RWPE2 (cell line): ENCODE data around the gene GLCE.
"Not testable (repeated sequence)": the region's sequence is repeated elsewhere in the genome, so short reads cannot be mapped to it uniquely, and the experiment has no call there.

Experiments used
- ATAC-seq: fragments of 200-7000 bp; cut with Tn5 transposase; 3 replicates; pipeline ENCODE4 v1.9.1; 2021; ENCODE audit warnings: low read depth
- DNase-seq: peaks from one replicate; pipeline ENCODE4 v3.0.0-alpha.2; 2020; ENCODE audit warnings: low spot score
- H3K27ac ChIP-seq: fragments of 450-650 bp; 2 replicates; pipeline ENCODE4 v1.5.1; 2017; ENCODE audit warnings: mild to moderate bottlenecking; ENCODE audit not compliant: poor library complexity, severe bottlenecking
- H3K27me3 ChIP-seq: fragments of 250-450 bp; sonication (Bioruptor Pico); 2 replicates; pipeline ENCODE4 v1.5.1; 2021; ENCODE audit warnings: mild to moderate bottlenecking, moderate library complexity; ENCODE audit not compliant: insufficient read depth, poor library complexity, severe bottlenecking
- H3K36me3 ChIP-seq: fragments of 250-450 bp; sonication (Bioruptor Pico); 2 replicates; pipeline ENCODE4 v1.5.1; 2020; ENCODE audit warnings: low read depth, mild to moderate bottlenecking, moderate library complexity
- H3K4me1 ChIP-seq: fragments of 250-450 bp; sonication (Bioruptor Pico); 2 replicates; pipeline ENCODE4 v1.5.1; 2021; ENCODE audit warnings: mild to moderate bottlenecking, moderate library complexity; ENCODE audit not compliant: insufficient read depth, poor library complexity, severe bottlenecking
- H3K4me3 ChIP-seq: fragments of 250-450 bp; sonication (Bioruptor Pico); 2 replicates; pipeline ENCODE4 v1.5.1; 2021; ENCODE audit warnings: mild to moderate bottlenecking, moderate library complexity; ENCODE audit not compliant: severe bottlenecking
- H3K9me3 ChIP-seq: fragments of 250-450 bp; sonication (Bioruptor Pico); 2 replicates; pipeline ENCODE4 v1.5.1; 2021; ENCODE audit warnings: mild to moderate bottlenecking, moderate library complexity; ENCODE audit not compliant: severe bottlenecking
- TF ChIP-seq, protein P1 (sequence below): fragments of 450-650 bp; IDR thresholded peaks from one replicate; pipeline ENCODE4 v1.5.1; 2017; ENCODE audit warnings: mild to moderate bottlenecking, moderate library complexity; ENCODE audit not compliant: poor library complexity, severe bottlenecking

The GLCE gene

DNA sequence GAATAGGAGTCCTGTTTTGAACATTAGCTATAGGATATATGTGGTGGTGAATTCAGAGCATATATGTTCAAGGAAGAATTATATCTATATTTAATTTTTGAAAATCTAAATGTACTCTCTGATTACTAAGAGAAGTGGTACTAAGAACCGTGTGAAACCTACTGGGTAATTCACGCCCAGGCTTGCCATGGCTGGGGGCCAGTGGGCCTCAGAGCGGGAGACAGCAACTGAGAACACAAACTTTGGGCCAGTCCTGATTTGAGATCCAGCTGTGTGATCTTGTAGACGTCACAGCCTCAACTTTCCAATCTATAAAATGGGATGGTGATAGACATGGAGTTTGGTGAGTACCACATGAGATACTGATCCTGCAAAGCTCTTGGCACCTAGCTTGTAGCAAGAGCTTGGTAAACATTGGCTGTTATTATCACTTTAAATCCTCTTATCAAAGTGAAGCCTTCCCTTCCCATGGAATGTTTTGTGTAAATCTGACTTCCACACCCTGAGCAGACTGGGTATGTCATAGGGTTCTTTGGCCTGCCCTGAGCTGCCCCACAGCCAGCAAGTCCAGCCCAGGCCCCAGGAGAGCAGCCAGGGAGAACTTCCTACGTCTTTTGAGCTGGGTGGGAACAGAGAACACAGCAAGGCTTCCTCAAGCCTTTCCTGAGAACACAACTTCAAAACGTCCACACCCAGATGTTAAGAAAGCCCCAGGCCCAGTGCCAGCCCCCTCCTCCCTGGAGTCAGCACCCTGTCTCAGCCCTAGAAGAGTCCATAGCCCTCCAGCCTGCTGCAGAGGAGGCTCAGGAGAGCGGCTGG is 130.1 kb downstream of the GLCE start:
- H3K9me3 ChIP-seq, result no peaks in the 10 kb centered on the region
- H3K27me3 ChIP-seq, result no peaks in the 10 kb centered on the region
- no peaks in the 10 kb centered on the region for H3K36me3 ChIP-seq
- ATAC-seq (no peak), DNase-seq (peak; percentile 47)
- H3K27ac ChIP-seq, result no peak overlapping the region
- peaks cover 14% of the 10 kb centered on the region for H3K4me1 ChIP-seq
- TF ChIP-seq, protein P1, sequence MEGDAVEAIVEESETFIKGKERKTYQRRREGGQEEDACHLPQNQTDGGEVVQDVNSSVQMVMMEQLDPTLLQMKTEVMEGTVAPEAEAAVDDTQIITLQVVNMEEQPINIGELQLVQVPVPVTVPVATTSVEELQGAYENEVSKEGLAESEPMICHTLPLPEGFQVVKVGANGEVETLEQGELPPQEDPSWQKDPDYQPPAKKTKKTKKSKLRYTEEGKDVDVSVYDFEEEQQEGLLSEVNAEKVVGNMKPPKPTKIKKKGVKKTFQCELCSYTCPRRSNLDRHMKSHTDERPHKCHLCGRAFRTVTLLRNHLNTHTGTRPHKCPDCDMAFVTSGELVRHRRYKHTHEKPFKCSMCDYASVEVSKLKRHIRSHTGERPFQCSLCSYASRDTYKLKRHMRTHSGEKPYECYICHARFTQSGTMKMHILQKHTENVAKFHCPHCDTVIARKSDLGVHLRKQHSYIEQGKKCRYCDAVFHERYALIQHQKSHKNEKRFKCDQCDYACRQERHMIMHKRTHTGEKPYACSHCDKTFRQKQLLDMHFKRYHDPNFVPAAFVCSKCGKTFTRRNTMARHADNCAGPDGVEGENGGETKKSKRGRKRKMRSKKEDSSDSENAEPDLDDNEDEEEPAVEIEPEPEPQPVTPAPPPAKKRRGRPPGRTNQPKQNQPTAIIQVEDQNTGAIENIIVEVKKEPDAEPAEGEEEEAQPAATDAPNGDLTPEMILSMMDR, result no peak
- no peak overlapping the region for H3K4me3 ChIP-seq

DNA sequence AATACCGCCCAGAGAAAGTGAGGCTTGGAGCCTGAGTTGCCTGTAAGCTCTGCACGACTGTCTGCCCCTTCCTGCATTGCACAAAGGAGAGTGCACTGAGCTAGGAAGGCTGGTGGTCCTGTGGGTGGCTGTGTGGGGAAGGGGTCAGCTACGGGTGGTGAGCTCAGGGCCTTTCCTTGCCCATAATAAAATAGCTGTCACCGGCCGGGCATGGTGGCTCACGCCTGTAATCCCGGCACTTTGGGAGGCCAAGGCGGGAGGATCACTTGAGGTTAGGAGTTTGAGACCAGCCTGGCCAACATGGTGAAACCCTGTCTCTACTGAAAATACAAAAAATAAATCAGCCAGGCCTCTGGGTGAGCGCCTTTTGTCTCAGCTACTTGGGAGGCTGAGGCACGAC is 131.2 kb downstream of the GLCE start:
- ATAC-seq, H3K4me3 ChIP-seq, H3K27me3 ChIP-seq, H3K36me3 ChIP-seq, H3K27ac ChIP-seq, H3K9me3 ChIP-seq: not testable (repeated sequence)
- peak; percentile 43 for DNase-seq
- peaks cover 14% of the 10 kb centered on the region for H3K4me1 ChIP-seq

DNA sequence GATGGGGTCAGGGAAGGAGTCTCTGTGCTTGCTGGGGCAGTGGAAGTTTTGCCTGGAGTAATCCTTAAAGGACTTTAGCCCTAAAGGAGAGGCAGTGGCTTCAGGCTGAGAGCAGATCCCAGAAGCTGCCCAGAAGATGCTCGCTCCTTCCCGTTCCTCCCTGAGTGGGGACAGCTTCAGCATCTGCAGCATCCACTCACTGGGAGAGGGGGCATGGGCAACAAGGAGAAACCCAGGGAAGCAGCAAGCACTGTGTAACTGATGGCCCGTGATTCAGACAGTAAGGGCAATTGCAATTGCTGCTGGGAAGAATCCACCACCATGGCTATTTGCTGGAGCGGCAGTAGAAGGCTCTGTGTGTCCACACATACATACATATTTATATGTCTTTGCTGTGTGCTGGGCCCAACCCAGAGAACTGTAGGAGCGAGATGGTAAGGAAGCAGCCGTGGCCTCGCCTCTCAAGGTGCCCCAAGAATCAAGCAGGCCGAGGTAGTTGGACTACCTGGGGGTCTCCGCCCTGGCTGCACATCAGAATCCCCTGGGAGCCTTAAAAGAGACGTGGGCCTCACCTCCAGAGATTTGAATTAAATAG is 132.5 kb downstream of the GLCE start:
- no peak for ATAC-seq
- TF ChIP-seq, protein P1, result no peak
- Histone ChIP-seq H3K27me3 (no peaks in the 10 kb centered on the region), H3K4me1 (peaks cover 14% of the 10 kb centered on the region), H3K9me3 (no peaks in the 10 kb centered on the region), H3K36me3 (no peaks in the 10 kb centered on the region), H3K4me3 (no peak overlapping the region), H3K27ac (no peak overlapping the region)
- DNase-seq, result peak; percentile 53

DNA sequence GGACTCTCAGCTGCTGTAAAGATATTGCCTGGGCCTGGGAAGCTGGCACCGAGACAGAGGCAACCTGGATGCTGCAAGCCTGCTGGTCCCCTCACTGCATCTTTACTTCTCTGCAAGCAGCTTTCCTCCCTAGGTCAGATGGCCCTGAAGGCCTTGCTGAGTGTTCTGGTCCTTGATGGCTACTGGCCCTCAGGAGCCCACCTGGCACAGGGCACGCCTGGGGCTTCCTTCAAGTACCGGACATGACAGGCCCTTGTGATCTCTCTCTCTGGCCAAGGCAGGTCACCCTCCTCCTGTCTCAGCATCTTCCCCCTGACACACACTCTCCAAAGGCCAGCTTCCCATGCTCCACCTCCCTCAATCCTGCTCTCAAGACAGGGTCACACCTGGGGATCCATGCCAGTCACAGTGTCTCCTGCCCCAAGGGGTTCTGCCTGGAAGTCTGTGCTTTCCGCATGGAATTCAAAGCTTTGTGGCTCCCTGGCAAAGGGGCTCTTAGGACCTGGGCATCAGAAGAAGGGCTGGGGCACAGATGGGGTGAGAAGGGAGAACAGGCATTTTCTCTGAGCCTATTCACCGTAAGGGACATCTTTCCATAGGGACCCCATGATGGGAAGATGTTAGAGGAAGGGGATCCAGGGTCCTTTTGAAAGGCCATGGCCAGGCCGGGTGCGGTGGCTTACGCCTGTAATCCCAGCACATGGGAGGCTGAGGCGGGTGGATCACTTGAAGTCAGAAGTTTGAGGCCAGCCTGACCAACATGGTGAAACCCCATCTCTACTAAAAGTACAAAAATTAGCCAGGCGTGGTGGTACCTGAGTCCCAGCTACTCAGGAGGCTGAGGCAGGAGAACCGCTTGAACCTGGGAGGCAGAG is 133.5 kb downstream of the GLCE start:
- Histone ChIP-seq H3K27me3 (no peaks in the 10 kb centered on the region), H3K9me3 (no peaks in the 10 kb centered on the region), H3K4me3 (no peak overlapping the region), H3K36me3 (no peaks in the 10 kb centered on the region), H3K4me1 (peaks cover 12% of the 10 kb centered on the region), H3K27ac (no peak overlapping the region)
- DNase-seq, result peak; percentile 49
- ATAC-seq, result no peak
- TF ChIP-seq, protein P1, result no peak

DNA sequence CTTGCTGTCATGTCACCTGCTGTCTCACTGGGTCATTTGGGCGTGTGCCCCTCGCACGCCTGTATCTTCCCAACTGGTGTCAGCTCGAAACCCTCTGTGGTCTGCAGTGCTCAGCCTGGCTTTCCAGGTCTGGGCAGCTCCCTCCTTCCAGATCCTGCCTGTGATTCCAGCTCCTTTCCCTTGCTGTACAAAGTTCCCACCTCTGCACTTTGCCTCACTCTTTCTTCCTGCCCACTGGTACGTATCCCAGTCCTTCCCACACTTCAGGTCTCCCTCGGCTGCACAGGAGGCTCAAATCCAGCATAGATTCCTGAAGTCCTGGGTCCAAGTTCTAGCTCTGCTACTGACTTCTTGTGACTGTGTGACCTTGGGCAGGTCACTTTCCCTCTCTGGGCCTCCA is 136.2 kb downstream of the GLCE start:
- Histone ChIP-seq H3K27ac (no peak overlapping the region), H3K36me3 (no peaks in the 10 kb centered on the region), H3K27me3 (peaks cover 8% of the 10 kb centered on the region), H3K4me1 (no peaks in the 10 kb centered on the region), H3K9me3 (no peaks in the 10 kb centered on the region), H3K4me3 (no peak overlapping the region)
- TF ChIP-seq, protein P1, result no peak
- ATAC-seq (no peak), DNase-seq (peak; percentile 29)
